IMR-90 (cell line): Measurements from ENCODE around the gene KRT3.

Experiments
- BHLHE40 ChIP-seq: fragments of 150-350 bp; IDR thresholded peaks from 2 replicates; pipeline ENCODE4 v1.6.1; 2016; ENCODE audit warnings: mild to moderate bottlenecking, low read depth, low read length
- CEBPB ChIP-seq: IDR thresholded peaks from 2 replicates; pipeline ENCODE4 v1.6.1; 2012; ENCODE audit warnings: low read depth, low read length, improper control_type of control experiment
- CHD1 ChIP-seq: IDR thresholded peaks from 2 replicates; pipeline ENCODE4 v1.6.1; 2012; ENCODE audit warnings: low read depth, low read length, improper control_type of control experiment
- CTCF ChIP-seq: conservative IDR thresholded peaks from 2 replicates; pipeline ENCODE4 v1.5.1; 2012; ENCODE audit warnings: mild to moderate bottlenecking, low read depth, low read length, improper control_type of control experiment
- MAZ ChIP-seq: IDR thresholded peaks from 2 replicates; pipeline ENCODE4 v1.6.1; 2012; ENCODE audit warnings: low read depth, mild to moderate bottlenecking, low read length, improper control_type of control experiment, moderate library complexity, borderline replicate concordance
- MXI1 ChIP-seq: IDR thresholded peaks from 2 replicates; pipeline ENCODE4 v1.6.1; 2012; ENCODE audit warnings: low read depth, mild to moderate bottlenecking, low read length, moderate library complexity, borderline replicate concordance
- NFE2L2 ChIP-seq: fragments of 150-350 bp; IDR thresholded peaks from 2 replicates; pipeline ENCODE4 v1.6.1; 2016; ENCODE audit warnings: low read depth, mild to moderate bottlenecking, low read length
- POLR2A ChIP-seq: IDR thresholded peaks from 2 replicates; pipeline ENCODE4 v1.6.1; 2012; ENCODE audit warnings: mild to moderate bottlenecking, low read depth, low read length
- RAD21 ChIP-seq: IDR thresholded peaks from 2 replicates; pipeline ENCODE4 v1.6.1; 2012; ENCODE audit warnings: low read length, improper control_type of control experiment
- RCOR1 ChIP-seq: IDR thresholded peaks from 2 replicates; pipeline ENCODE4 v1.6.1; 2012; ENCODE audit warnings: mild to moderate bottlenecking, low read length, improper control_type of control experiment; ENCODE audit not compliant: insufficient replicate concordance
- RFX5 ChIP-seq: IDR thresholded peaks from 2 replicates; pipeline ENCODE4 v1.8.0; 2012; ENCODE audit warnings: low read depth, mild to moderate bottlenecking, low read length, moderate library complexity
- SMC3 ChIP-seq: fragments of 150-350 bp; IDR thresholded peaks from 2 replicates; pipeline ENCODE4 v1.6.1; 2016; ENCODE audit warnings: low read depth, mild to moderate bottlenecking, antibody characterized with exemption, low read length, moderate library complexity
- TF ChIP-seq, protein P1 (sequence below): fragments of 150-350 bp; IDR thresholded peaks from 2 replicates; pipeline ENCODE4 v1.6.1; 2017; ENCODE audit warnings: mild to moderate bottlenecking, antibody characterized with exemption, low read length, low read depth
- TF ChIP-seq, protein P2 (sequence below): fragments of 150-350 bp; IDR thresholded peaks from 2 replicates; pipeline ENCODE4 v1.6.1; 2016; ENCODE audit warnings: low read depth, mild to moderate bottlenecking, low read length, moderate library complexity, borderline replicate concordance

DNA sequence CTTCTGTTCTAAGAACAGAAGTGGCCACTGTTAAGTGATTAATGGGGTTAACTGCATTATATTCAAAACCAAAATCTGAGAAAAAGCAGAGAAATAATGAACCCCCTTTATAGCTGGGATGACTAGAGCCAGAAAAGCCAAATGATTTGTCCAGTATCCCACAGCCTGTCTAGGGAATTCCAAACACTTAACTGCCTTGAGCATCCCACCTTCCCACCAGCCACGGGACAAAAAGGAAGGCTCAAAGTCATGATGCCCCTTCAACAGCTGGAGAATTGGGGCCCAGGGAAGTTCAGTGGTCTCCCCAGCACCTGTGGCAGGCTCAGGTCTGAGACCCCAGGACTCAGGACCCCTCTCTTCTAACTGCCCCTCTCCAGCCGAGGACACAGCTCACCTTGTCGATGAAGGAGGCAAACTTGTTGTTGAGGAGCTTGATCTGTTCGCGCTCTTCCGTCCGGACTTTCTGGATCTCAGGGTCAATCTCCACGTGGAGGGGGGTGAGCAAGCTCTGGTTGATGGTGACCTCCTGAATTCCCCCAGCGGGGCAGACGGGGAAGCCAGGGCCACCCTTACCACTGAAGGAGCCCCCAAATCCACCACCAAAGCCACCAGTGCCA is 17.4 kb upstream of the KRT3 start:
- TF ChIP-seq CTCF (no peak), SMC3 (no peak), POLR2A (no peak), NFE2L2 (no peak), BHLHE40 (no peak), CEBPB (no peak), RFX5 (no peak), CHD1 (no peak), RCOR1 (no peak), RAD21 (no peak), MXI1 (no peak), MAZ (no peak)
- TF ChIP-seq, protein P1, sequence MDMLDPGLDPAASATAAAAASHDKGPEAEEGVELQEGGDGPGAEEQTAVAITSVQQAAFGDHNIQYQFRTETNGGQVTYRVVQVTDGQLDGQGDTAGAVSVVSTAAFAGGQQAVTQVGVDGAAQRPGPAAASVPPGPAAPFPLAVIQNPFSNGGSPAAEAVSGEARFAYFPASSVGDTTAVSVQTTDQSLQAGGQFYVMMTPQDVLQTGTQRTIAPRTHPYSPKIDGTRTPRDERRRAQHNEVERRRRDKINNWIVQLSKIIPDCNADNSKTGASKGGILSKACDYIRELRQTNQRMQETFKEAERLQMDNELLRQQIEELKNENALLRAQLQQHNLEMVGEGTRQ, result no peak
- TF ChIP-seq, protein P2, sequence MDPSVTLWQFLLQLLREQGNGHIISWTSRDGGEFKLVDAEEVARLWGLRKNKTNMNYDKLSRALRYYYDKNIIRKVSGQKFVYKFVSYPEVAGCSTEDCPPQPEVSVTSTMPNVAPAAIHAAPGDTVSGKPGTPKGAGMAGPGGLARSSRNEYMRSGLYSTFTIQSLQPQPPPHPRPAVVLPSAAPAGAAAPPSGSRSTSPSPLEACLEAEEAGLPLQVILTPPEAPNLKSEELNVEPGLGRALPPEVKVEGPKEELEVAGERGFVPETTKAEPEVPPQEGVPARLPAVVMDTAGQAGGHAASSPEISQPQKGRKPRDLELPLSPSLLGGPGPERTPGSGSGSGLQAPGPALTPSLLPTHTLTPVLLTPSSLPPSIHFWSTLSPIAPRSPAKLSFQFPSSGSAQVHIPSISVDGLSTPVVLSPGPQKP, result no peak
